Melanocyte of skin (primary cell): ENCODE data around the gene FAM20C. TPM values are rescaled to one million over a fixed set of nuclear protein-coding genes. Genes with fewer than 3 reads are reported as not detected.

Experiments used
- total RNA-seq, 2 donors: library from RNA; depleted of rRNA; stranded (reverse); fragments of >200 nt; gene quantifications; 2 replicates each; pipeline ENCODE4 v1.2.3, GENCODE V29; 2012

The FAM20C gene
- total RNA-seq: 1 to 10 TPM; 5.3 to 6.9 TPM

GRCh38 chr7:191981-192649, at the start of gene FAM20C:
FAM20C (plus strand) TSS chr7:192571; CDS start chr7:193200, 629 bp downstream.

DNA sequence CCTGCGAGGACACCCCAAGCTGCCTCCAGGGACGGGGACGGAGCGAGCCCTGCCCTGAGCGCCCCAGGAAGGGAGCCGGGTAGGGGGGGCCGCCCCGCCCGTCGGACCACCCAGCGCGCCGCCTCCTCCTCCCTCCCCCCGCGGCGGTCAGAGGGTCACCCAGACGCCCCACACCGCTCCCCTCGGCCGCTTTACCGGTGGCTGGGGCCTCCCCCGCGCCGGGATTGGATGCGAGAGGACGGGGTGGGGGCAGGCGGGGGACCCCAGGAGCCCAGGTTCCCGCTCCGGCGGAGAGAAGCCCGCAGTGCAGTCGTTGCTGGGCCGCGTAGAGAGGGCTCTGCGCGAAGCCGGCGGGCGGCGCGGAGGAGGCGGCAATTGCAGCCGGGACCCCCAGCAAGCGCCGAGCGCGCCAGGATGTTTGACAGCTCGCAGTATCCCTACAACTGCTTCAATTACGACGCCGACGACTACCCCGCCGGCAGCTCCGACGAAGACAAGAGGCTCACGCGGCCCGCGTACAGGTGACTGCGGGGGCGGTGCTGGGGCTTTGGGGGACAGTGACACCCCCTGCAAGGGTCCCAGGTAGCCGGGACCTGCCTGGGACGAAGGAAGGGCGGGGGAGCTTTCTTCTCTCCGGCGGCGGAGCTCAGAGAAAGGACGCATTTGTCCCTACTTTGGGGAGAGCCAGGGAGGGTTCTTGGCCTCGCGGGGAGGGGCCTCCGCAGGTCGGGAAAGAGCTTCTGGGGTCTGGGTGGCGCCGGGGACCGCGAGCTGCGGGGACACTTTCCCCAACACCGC, 97.6 kb downstream of the FAM20C start, which contains the start of gene FOXL3:
TSS of gene FOXL3 (plus strand) at position 415 of the 798 bp plus-strand sequence. CDS start at position 415, 0 bp downstream.

Other genes starting within 250 kb of the FAM20C start
- not detected for gene FOXL3, start 97.6 kb downstream of the FAM20C start, total RNA-seq